ENCODE measurements around the gene LAMP2.

Gene LAMP2

DNA sequence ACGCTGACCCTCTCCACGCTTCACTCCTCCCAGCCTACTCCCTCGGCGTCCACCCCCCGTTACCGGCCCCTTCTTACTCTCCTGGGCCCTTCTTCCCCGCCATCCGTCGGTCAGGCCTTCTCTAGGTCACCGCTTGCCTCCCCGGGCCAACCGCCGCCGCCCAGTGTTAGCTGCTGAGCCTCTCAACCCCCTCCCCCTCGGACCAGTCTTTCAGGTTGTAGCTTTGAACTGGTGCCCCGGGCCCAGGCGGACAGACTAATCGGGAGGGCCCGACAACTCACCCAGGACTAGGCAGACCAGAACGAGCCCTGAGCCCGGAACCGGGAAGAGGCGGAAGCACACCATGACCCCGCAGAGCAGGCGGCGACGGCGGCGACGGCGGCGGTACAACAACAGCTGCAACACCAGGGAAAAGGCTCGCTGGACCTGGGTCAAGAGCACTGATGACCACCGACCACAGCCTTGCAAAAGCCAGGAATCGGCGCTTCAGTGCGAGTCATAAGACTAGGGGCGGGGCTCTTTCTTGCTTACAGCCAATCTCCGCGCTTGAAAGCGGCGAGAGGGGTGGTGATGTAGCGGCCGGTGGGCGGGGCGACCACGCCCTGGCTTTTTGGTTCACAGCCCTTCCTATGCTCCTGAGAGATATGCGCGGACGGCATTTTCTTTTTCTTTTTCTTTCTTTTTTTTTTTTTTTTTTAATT is at the start of gene LAMP2:
Gene LAMP2 (minus strand): TSS at position 472 of the 701 bp plus-strand sequence. CDS start 127 bp downstream, at position 345.
- peak within 1 kb of the TSS; percentile 94 for H3K4me3 ChIP-seq (ENCODE audit: low read depth, low read length)
- TF ChIP-seq, protein P1, sequence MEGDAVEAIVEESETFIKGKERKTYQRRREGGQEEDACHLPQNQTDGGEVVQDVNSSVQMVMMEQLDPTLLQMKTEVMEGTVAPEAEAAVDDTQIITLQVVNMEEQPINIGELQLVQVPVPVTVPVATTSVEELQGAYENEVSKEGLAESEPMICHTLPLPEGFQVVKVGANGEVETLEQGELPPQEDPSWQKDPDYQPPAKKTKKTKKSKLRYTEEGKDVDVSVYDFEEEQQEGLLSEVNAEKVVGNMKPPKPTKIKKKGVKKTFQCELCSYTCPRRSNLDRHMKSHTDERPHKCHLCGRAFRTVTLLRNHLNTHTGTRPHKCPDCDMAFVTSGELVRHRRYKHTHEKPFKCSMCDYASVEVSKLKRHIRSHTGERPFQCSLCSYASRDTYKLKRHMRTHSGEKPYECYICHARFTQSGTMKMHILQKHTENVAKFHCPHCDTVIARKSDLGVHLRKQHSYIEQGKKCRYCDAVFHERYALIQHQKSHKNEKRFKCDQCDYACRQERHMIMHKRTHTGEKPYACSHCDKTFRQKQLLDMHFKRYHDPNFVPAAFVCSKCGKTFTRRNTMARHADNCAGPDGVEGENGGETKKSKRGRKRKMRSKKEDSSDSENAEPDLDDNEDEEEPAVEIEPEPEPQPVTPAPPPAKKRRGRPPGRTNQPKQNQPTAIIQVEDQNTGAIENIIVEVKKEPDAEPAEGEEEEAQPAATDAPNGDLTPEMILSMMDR (IDR thresholded peaks at IDR 0.05; ENCODE audit: low read depth, low read length), result no peak
- peak; percentile 72 for TF ChIP-seq POLR2A (IDR thresholded peaks at IDR 0.05; ENCODE audit: extremely low read depth, insufficient read length)
- DNase-seq (ENCODE audit: low read depth), result peak; percentile 91

DNA sequence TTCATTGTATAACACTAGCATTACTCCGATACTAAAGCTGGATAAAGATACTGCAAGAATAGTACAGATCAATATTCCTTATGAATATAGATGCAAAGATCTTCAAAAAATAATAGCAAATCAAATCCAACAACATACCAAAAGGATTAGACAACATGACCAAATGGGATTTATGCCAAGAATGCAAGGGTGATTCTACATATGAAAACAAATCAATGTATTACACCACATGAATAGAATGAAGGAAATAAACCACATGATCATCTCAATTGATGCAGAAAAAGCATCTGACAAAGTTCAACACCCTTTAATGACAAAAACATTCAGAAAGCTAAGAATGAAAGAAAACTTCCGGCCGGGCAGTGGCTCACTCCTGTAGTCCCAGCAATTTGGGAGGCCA is 48.8 kb upstream of the LAMP2 start:
- TF ChIP-seq, protein P1 (IDR thresholded peaks at IDR 0.05; ENCODE audit: low read depth, low read length), result no peak
- no peak for TF ChIP-seq POLR2A (IDR thresholded peaks at IDR 0.05; ENCODE audit: extremely low read depth, insufficient read length)
- TF ChIP-seq, protein P2, sequence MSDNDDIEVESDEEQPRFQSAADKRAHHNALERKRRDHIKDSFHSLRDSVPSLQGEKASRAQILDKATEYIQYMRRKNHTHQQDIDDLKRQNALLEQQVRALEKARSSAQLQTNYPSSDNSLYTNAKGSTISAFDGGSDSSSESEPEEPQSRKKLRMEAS (IDR thresholded peaks at IDR 0.05; ENCODE audit: low read depth, low read length), result no peak
- no peak for TF ChIP-seq MYC (IDR thresholded peaks at IDR 0.05; ENCODE audit: low read depth, low read length)
- H3K4me3 ChIP-seq (ENCODE audit: low read depth, low read length), result no peak overlapping the region
- DNase-seq (ENCODE audit: low read depth), result no peak

DNA sequence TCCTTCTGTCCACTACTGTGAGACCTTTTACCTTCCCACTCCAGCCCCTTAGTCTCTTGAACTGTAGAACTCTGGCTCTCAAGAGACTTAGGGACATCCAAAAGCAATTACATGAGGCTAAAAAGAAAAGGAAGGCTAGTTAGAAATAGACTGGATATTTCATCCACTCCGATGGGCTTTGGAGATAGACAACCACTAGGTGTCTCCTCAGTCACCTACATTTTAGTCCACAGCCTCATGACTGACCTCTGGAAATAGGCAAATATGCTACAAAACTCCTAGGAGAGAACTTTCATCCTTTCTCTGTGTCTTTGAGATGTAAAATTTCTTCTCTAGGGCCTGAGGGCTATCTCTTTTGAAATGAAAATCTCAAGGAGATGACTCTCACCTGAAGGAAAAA is 45.1 kb upstream of the LAMP2 start:
- peak; percentile 46 for DNase-seq (ENCODE audit: low read depth)
- TF ChIP-seq, protein P1 (IDR thresholded peaks at IDR 0.05; ENCODE audit: low read depth, low read length), result peak; percentile 40
- TF ChIP-seq MYC (IDR thresholded peaks at IDR 0.05; ENCODE audit: low read depth, low read length), result no peak

DNA sequence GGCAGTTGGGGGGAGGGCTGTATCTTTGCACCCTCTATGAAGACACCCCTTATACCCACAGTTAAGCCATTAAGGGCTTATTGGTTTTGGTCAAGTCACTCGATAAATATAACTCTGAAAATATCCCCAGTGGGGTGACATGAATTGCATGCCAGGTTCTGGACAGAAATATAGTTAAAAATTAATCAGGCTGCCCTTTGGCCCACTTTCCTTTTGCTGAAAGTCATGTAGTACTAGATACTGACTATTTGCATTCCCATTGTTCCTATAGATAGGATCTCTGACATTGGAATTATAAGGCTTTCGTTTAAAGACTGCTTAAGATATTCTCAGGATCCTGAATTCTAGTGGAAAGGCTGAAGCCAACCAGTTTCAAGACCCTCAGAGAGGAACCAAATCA is 43.5 kb upstream of the LAMP2 start:
- TF ChIP-seq MYC (IDR thresholded peaks at IDR 0.05; ENCODE audit: low read depth, low read length), result no peak
- TF ChIP-seq, protein P2 (IDR thresholded peaks at IDR 0.05; ENCODE audit: low read depth, low read length), result no peak
- no peak for TF ChIP-seq POLR2A (IDR thresholded peaks at IDR 0.05; ENCODE audit: extremely low read depth, insufficient read length)
- TF ChIP-seq, protein P1 (IDR thresholded peaks at IDR 0.05; ENCODE audit: low read depth, low read length), result no peak
- no peak overlapping the region for H3K4me3 ChIP-seq (ENCODE audit: low read depth, low read length)
- no peak for DNase-seq (ENCODE audit: low read depth)

More for the DNA sequence above, 45.1 kb upstream of the LAMP2 start:
- H3K4me3 ChIP-seq (ENCODE audit: low read depth, low read length), result no peak overlapping the region

DNA sequence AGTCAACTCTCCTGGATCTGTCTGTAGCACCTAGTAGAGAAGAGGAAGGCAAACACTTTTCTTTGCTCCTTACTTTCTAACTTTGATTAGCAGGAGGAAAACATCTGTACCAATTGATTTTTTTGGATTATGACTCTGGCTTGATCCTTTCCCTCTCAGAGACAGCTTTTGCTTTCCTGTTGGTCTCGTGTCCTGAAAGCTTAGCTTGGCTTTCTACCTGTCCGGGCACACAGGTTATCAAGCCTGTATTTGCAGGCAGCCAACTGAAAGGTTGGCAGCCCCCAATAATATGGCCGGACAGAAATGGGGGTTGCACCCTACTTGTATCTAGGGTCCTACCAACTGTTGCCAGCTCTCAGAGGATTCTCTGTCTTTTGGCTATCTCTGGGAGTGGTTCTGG is 43.1 kb upstream of the LAMP2 start:
- TF ChIP-seq, protein P1 (IDR thresholded peaks at IDR 0.05; ENCODE audit: low read depth, low read length), result no peak
- TF ChIP-seq MYC (IDR thresholded peaks at IDR 0.05; ENCODE audit: low read depth, low read length), result no peak
- TF ChIP-seq, protein P2 (IDR thresholded peaks at IDR 0.05; ENCODE audit: low read depth, low read length), result no peak
- no peak for TF ChIP-seq POLR2A (IDR thresholded peaks at IDR 0.05; ENCODE audit: extremely low read depth, insufficient read length)
- H3K4me3 ChIP-seq (ENCODE audit: low read depth, low read length), result no peak overlapping the region
- DNase-seq (ENCODE audit: low read depth), result no peak

DNA sequence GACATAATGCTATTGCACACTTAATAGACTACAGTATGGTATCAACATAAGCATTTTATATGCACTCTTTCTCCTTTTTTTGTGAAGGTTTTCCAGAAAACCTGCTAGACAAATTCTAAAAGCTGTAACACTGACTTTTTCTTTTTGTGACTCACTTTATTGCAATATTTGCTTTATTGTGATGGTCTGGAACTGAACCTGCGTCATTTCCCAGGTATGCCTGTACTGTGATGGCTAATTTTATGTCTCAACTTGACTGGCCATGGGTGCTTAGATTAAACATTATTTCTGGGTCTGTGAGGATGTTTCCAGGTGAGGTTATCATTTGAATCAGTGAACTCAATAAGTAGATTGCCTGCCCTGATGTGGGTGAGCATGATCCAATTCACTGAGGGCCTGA is 35.5 kb upstream of the LAMP2 start:
- TF ChIP-seq POLR2A (IDR thresholded peaks at IDR 0.05; ENCODE audit: extremely low read depth, insufficient read length), result no peak
- TF ChIP-seq, protein P2 (IDR thresholded peaks at IDR 0.05; ENCODE audit: low read depth, low read length), result no peak
- TF ChIP-seq, protein P1 (IDR thresholded peaks at IDR 0.05; ENCODE audit: low read depth, low read length), result no peak
- no peak for TF ChIP-seq MYC (IDR thresholded peaks at IDR 0.05; ENCODE audit: low read depth, low read length)
- no peak overlapping the region for H3K4me3 ChIP-seq (ENCODE audit: low read depth, low read length)
- DNase-seq (ENCODE audit: low read depth), result no peak

All from NB4 (cell line).